Measurements from ENCODE around the gene MRPS22. TPM values are rescaled to one million over a fixed set of nuclear protein-coding genes. Genes with fewer than 3 reads are reported as not detected.

The MRPS22 gene
- total and polyA plus RNA-seq, 2 of the 13 experiments (the other 11 are each of a cell fraction or from before 2014, with no cell fraction given), result 52.7 to 113 TPM

DNA sequence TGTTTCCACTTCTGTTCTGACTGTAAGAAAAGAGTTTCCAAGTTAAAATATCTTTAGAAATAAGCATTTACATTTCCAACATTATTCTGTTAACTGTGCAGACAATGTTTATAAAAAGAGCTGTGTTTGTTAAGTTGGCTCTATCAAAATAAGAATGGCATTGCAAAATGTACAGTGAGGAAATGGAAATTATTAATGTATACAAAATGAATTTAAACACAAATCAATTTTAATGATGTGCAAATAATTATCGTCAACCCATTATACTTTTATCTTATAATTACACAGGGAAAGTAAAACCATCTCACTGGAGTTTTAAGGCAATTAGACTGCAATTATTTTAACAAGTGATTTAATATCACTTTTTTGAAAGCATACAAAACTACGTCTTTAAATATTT lies 17.5 kb downstream of the MRPS22 start (continued):
- TF ChIP-seq STAT6 (CRISPR knock-in tag; IDR thresholded peaks at IDR 0.05; ENCODE audit: borderline replicate concordance) (no peak), PRPF4 (IDR thresholded peaks at IDR 0.05; ENCODE audit: low read depth, low read length, poor library complexity, severe bottlenecking) (no peak), AGO2 (optimal IDR thresholded peaks at IDR 0.05; ENCODE audit: low read depth, low read length) (no peak), DNMT1 (CRISPR knock-in tag; IDR thresholded peaks at IDR 0.05) (no peak), ZMYM2 (CRISPR knock-in tag; IDR thresholded peaks at IDR 0.05) (no peak), ZNF646 (CRISPR knock-in tag; IDR thresholded peaks at IDR 0.05) (no peak)

Measured in HepG2 (cell line).